RCC 7860 (cell line): ENCODE results near the gene MT1H.
"Not testable (repeated sequence)": the region's sequence is repeated elsewhere in the genome, so short reads cannot be mapped to it uniquely, and the experiment has no call there.

Experiments used
- DNase-seq: peaks from one replicate; pipeline ENCODE4 v3.0.0-alpha.2; 2015; ENCODE audit warnings: low spot score
- FAIRE-seq: peaks from 2 replicates; lab custom pipeline; 2012; peaks lifted over from hg19 to GRCh38; lab: Jason Lieb, UNC

Gene MT1H

GRCh38 chr16:56669005-56669839 is at the start of gene MT1H:
TSS of gene MT1H (plus strand) at chr16:56669814. CDS start at chr16:56669885, 71 bp downstream.
- DNase-seq (no peak), FAIRE-seq (no peak)

DNA sequence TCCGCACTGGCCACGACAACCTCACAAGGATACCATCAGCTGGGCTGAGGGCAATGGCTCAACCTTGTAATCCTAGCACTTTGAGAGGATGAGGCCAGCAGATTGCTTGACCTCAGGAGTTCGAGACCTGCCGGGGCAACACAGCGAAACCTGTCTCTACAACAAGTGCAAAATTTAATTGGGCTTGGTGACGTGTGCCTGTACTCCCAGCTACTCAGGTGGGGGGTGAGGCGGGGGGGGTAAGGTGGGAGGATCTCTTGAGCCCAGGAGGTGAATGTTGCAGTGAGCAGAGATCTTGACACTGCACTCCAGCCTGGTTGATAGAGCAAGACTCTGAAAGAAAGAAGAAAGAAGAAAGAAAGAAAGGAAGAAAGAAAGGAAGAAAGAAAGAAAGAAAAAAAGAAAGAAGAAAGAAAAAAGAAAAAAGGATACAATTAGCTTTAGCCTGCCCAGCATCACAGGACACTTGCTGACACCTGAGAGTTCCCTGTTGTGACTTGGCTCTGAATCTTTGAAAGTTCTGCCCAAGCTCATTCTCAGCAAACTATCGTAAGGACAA is 49.2 kb upstream of the MT1H start:
- DNase-seq (no peak), FAIRE-seq (no peak)

DNA sequence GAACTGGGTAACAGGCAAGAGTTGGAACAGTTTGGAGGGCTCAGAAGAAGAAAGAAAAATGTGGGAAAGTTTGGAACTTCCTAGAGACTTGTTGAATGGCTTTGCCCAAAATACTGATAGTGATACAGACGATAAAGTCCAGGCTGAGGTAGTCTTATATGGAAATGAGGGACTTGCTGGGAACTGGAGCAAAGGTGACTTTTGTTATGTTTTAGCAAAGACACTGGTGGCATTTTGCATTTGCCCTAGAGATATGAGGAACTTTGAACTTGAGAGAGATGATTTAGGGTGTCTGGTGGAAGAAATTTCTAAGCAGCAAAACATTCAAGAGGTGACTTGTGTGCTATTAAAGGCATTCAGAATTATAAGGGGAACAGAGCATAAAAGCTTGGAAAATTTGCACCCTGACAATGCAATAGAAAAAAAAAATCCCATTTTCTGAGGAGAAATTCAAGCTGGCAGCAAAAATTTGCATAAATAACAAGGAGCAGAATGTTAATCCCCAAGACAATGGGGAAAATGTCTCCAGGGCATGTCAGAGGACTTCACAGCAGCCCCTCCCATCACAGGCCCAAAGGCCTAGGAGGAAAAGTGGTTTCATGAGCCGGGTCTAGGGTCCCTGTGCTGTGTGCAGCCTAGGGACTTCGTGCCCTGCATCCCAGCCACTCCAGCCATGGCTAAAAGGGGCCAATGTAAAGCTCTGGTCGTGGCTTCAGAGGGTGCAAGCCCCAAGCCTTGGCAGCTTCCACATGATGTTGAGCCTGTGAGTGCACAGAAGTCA is 47.8 kb upstream of the MT1H start:
- not testable (repeated sequence) for FAIRE-seq, DNase-seq

DNA sequence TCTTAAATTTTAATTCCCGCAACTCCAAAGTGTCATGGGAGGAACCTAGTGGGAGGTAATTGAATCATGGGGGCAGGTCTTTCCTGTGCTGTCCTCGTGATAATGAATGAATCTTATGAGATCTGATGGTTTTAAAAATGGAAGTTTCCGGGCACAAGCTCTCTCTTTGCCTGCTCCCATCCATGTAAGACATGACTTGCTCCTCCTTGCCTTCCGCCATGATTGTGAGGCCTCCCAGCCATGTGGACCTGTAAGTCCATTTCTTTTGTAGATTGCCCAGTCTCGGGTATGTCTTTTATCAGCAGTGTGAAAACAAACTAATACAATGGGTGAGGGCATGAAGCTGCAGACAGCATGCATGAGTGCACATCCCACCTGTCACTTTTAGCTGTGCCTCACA is 46.4 kb upstream of the MT1H start:
- FAIRE-seq, DNase-seq: not testable (repeated sequence)

DNA sequence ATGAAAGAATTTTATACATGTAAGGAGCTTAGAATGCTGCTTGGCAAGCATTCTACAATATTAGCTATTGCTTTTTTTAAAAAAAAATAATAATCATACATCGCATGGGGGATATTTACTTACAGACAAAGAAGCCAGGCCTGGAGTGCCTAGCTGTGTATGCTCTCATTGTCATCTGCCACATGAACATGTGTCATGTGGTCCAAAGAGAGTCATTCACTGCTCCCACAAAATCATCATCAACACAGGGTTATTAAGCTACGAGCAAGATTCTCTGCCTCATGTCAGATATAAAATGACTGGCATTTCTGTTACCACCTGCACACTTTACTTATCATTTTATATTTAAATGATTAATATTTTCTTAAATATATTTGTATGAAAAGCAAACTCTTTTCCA is 46.0 kb upstream of the MT1H start:
- DNase-seq, result no peak

GRCh38 chr16:56625140-56625942 is 44.3 kb upstream of the MT1H start, which contains the start of gene MT1E:
TSS of gene MT1E (plus strand) at chr16:56625781. CDS start at chr16:56625852, 71 bp downstream.
- no peak for FAIRE-seq
- peak; percentile 81 for DNase-seq

More for the DNA sequence above, 46.0 kb upstream of the MT1H start:
- FAIRE-seq, result no peak

DNA sequence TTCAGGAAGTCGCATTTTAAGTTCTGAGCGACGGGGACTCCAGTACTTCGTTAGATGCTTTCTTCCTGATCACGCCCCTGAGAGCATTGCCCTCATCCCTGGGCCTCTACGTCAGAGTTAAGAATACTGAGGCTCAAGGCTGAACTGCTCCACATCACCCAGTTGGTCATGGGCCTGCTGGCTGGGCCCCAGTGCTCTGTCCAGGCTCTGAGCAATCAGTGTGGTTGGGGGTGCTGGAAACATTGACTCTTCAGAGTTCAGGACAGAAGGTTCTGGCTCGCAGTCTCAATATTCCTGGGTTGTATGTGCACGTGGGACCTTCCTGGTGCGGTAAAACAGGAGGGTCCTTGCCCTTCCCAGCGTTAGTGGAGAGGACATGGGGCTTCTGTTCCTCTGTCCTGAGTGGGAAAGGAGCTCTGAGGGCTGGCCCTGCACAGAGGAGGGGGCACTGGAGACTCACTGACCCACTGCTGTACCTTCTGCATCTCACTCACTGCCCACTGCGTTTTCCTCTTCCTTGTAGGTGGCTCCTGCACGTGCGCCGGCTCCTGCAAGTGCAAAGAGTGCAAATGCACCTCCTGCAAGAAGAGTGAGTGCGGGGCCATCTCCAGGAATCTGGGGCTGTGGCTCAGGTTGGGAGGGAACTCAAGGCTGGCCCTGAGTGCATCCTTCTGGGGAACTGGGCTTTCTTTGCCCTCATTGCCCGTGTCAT is 43.5 kb upstream of the MT1H start:
- FAIRE-seq (no peak), DNase-seq (peak; percentile 53)

- FAIRE-seq (no peak), DNase-seq (no peak)
Observed at GRCh38 chr16:56626685-56627084, 42.9 kb upstream of the MT1H start.

GRCh38 chr16:56628486-56629350 is 40.9 kb upstream of the MT1H start:
- DNase-seq, result no peak
- FAIRE-seq, result no peak

GRCh38 chr16:56629531-56629930 is 40.1 kb upstream of the MT1H start:
- DNase-seq, result no peak
- no peak for FAIRE-seq

DNA sequence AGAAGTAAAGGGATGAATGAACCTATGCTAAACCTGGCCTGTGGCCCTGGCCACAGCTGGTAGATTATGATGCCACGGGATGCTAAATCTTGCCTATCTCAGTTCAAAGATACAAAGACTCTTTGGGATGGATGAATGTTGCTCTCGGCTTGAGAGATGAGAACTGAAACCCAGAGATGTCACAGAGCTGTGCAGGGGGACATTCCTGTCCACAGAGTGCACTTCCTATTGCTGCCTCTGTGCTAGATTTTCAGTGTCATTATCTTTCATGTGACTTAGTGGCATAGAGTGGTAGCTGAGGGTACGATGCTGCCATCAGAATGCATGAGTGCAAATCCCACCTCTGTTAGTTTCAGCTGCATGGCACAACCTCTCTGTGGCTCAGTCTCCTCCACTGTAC is 39.5 kb upstream of the MT1H start:
- FAIRE-seq, result no peak
- DNase-seq, result no peak

- DNase-seq (no peak), FAIRE-seq (no peak)
Observed at GRCh38 chr16:56631197-56631596, 38.4 kb upstream of the MT1H start.

GRCh38 chr16:56631832-56632155 is 37.8 kb upstream of the MT1H start:
- DNase-seq (no peak), FAIRE-seq (no peak)

DNA sequence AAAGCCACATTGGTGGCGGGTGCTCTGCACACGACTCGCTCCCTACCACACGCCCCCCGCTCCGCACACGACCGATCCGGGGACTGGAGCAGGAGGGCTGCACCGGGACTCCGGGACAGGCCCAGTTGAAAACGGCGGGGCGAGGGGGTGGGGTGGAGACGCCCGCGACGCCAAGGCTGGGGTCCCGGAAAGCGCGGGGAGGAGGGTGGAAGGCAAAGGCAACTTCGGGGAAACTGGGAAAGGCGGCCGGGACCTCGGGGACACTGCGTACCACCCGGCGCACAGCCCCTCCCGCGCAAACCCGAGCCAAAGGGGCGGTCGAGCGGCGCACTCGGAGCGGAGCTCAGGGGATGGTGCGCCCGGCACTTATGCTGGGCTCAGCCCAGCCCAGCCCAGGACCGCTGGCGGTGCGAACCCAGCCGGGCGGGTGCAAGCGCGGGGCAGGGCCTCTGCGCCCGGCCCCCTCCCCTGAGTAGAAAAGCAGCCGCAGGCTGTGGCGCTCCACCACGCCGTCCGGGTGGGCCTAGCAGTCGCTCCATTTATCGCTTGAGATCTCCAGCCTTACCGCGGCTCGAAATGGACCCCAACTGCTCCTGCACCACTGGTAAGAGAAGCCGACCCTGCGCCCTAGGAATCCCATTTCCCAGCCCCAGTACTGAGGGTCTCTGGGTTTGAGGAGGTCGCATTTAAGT is 37.3 kb upstream of the MT1H start, which contains the start of gene MT1M:
Gene MT1M (plus strand): TSS at position 504 of the 692 bp plus-strand sequence. CDS start 73 bp downstream, at position 577.
- no peak for FAIRE-seq

DNA sequence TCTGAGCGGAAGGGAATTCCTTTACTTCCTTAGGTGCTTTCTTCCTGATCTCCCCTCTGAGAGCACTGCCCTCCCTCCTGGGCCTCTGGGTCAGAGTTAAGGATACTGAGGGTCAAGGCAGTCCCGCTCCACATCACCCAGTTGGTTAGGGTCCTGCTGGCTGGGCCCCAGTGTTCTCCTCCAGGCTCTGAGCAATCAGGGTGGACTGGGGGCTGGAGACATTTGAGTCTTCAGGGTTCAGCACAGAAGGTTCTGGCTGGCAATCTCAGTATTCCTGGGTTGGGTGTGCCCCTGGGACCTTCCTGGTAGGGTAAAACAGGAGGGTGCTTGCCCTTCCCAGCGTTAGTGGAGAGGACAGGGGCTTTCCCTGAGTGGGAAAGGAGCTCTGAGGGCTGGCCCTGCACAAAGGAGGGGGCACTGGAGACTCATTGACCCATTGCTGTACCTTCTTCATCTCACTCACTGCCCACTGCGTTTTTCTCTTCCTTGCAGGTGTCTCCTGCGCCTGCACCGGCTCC is 36.7 kb upstream of the MT1H start:
- no peak for FAIRE-seq
- DNase-seq, result no peak

More for the DNA sequence above, 37.3 kb upstream of the MT1H start, which contains the start of gene MT1M:
- DNase-seq, result no peak

DNA sequence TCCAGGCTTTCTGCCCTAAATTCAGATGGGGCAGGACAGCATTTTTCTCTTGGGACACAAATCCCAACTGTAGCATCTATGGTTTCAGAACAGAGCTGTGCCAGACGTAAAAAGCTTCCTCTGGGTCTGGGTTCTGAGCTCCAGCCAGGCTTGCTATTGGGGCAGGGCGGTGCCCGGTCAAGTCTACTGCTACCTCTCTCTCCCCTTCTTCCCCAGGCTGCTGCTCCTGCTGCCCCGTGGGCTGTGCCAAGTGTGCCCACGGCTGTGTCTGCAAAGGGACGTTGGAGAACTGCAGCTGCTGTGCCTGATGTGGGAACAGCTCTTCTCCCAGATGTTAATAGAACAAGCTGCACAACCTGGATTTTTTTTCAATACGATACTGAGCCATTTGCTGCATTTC is 36.1 kb upstream of the MT1H start:
- DNase-seq (no peak), FAIRE-seq (no peak)

GRCh38 chr16:56634715-56635440 is 34.7 kb upstream of the MT1H start:
- DNase-seq (no peak), FAIRE-seq (no peak)
